K562 (cell line): Measurements from ENCODE around the gene ENTPD8. TPM values are rescaled to one million over a fixed set of nuclear protein-coding genes. Genes with fewer than 3 reads are reported as not detected.

ENCODE experiments used
- MXI1 ChIP-seq: IDR thresholded peaks from 2 replicates; pipeline ENCODE4 v1.6.1; 2011; ENCODE audit warnings: low read depth, mild to moderate bottlenecking, improper control_type of control experiment, low read length
- ZNF609 ChIP-seq: sonication (generic); formaldehyde crosslinking; IDR thresholded peaks from 2 replicates; pipeline ENCODE4 v1.8.1; 2023; ENCODE audit warnings: missing genetic modification reagents, mild to moderate bottlenecking, borderline replicate concordance
- polyA plus RNA-seq, 8 experiments: library from polyadenylated mRNA; depleted of rRNA in 4 of 8; stranded (reverse) in 5 of 8; unstranded in 3 of 8; fragments of >200 nt; fragmentation: Nextera tagmentation in 2 of 8; fragmentation: Illumina TruSeq in 1 of 8; extraction: Ambion mirVana in 2 of 8; extraction: Trizol in 1 of 8; gene quantifications; 2 replicates each; pipeline versions ENCODE4 v1.2.1 to v1.2.3, GENCODE V29; 2011 to 2014; ENCODE audit warnings: inconsistent platforms in 1 of 8, missing spikeins in 1 of 8
- total RNA-seq, 7 experiments: library from RNA; depleted of rRNA in 6 of 7; stranded (reverse); fragments of >200 nt in 6 of 7; fragmentation: Illumina TruSeq in 2 of 7; extraction: Trizol in 2 of 7; gene quantifications; 2 replicates each; pipeline versions ENCODE4 v1.2.1 to v1.2.3, GENCODE V29; 2011 to 2021; ENCODE audit warnings: low replicate concordance in 1 of 7
- TF ChIP-seq, protein P1 (sequence below): fragments of 250-450 bp; sonication (Bioruptor Pico); IDR thresholded peaks from 2 replicates; pipeline ENCODE4 v1.4.0; 2020; ENCODE audit warnings: mild to moderate bottlenecking, moderate library complexity
- TF ChIP-seq, protein P2 (sequence below): sonication (generic); formaldehyde crosslinking; IDR thresholded peaks from 2 replicates; pipeline ENCODE4 v1.8.0; 2022; ENCODE audit warnings: mild to moderate bottlenecking, missing genetic modification reagents

ENTPD8 gene
- total and polyA plus RNA-seq, 9 of the 15 experiments (the other 6 are each of a cell fraction or from before 2014, with no cell fraction given): 0.06 to 0.27 (median 0.19) TPM; not detected in 5

- TF ChIP-seq ZNF609 (CRISPR knock-in tag) (no peak), MXI1 (no peak)
- TF ChIP-seq, protein P1, sequence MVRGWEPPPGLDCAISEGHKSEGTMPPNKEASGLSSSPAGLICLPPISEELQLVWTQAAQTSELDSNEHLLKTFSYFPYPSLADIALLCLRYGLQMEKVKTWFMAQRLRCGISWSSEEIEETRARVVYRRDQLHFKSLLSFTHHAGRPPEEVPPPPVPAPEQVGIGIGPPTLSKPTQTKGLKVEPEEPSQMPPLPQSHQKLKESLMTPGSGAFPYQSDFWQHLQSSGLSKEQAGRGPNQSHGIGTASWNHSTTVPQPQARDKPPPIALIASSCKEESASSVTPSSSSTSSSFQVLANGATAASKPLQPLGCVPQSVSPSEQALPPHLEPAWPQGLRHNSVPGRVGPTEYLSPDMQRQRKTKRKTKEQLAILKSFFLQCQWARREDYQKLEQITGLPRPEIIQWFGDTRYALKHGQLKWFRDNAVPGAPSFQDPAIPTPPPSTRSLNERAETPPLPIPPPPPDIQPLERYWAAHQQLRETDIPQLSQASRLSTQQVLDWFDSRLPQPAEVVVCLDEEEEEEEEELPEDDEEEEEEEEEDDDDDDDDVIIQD (CRISPR knock-in tag): no peak
- TF ChIP-seq, protein P2, sequence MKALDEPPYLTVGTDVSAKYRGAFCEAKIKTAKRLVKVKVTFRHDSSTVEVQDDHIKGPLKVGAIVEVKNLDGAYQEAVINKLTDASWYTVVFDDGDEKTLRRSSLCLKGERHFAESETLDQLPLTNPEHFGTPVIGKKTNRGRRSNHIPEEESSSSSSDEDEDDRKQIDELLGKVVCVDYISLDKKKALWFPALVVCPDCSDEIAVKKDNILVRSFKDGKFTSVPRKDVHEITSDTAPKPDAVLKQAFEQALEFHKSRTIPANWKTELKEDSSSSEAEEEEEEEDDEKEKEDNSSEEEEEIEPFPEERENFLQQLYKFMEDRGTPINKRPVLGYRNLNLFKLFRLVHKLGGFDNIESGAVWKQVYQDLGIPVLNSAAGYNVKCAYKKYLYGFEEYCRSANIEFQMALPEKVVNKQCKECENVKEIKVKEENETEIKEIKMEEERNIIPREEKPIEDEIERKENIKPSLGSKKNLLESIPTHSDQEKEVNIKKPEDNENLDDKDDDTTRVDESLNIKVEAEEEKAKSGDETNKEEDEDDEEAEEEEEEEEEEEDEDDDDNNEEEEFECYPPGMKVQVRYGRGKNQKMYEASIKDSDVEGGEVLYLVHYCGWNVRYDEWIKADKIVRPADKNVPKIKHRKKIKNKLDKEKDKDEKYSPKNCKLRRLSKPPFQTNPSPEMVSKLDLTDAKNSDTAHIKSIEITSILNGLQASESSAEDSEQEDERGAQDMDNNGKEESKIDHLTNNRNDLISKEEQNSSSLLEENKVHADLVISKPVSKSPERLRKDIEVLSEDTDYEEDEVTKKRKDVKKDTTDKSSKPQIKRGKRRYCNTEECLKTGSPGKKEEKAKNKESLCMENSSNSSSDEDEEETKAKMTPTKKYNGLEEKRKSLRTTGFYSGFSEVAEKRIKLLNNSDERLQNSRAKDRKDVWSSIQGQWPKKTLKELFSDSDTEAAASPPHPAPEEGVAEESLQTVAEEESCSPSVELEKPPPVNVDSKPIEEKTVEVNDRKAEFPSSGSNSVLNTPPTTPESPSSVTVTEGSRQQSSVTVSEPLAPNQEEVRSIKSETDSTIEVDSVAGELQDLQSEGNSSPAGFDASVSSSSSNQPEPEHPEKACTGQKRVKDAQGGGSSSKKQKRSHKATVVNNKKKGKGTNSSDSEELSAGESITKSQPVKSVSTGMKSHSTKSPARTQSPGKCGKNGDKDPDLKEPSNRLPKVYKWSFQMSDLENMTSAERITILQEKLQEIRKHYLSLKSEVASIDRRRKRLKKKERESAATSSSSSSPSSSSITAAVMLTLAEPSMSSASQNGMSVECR (CRISPR knock-in tag): no peak
Observed at GRCh38 chr9:137435980-137436760, 5.0 kb downstream of the ENTPD8 start (continued).
